ENCODE results near the gene PPM1H. TPM values are rescaled to one million over a fixed set of nuclear protein-coding genes. Genes with fewer than 3 reads are reported as not detected.
A peak's percentile ranks its signal among the peaks of the same experiment; 100 is the strongest.

Gene PPM1H
- total and polyA plus RNA-seq, 7 donors: 0.92 to 4.3 (median 3.0) TPM

DNA sequence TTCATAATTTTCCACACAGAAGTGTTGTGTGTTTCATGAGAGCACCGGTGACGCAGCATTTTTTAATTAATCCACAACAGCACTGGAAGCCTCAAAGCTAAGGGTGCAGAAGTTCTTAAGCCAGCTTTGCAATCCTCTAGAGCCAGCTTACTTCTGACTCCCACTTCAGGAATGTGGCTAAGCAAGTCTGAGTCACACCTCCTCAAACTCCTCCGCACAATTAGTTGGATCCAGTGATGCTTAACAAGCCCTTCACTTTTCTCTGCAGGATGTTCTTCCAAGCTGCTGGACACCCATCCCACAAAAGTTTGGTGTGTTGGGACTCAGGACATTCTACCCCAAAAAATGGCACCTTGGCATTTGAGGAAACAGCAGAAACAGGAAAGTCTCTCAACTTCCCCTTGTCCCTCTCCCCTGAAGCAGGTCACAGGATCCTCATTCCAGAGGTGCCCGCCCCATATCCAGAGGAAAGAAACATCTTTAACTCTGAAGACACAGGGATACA, 210.0 kb downstream of the PPM1H start:
- Histone ChIP-seq H3K27ac (peak overlapping the region in 2 of 4 donors; percentile 4 to 46), H3K27me3 (no peaks in the 10 kb centered on the region), H3K9me3 (no peaks in the 10 kb centered on the region), H3K36me3 (no peaks in the 10 kb centered on the region), H3K4me3 (no peak overlapping the region), H3K4me1 (peaks cover 0 to 18% (median 8%) of the 10 kb centered on the region in 4 donors)
- intact Hi-C loops (cut with DNase I): loop anchor here (5.0 kb wide), 1 partner anchor 123 kb away; no protein-coding TSS in a partner anchor
- no peak for DNase-seq
- TF ChIP-seq POLR2AphosphoS5 (IDR thresholded peaks at IDR 0.05): peak in 1 of 4 donors; percentile 33
- TF ChIP-seq, protein P1, sequence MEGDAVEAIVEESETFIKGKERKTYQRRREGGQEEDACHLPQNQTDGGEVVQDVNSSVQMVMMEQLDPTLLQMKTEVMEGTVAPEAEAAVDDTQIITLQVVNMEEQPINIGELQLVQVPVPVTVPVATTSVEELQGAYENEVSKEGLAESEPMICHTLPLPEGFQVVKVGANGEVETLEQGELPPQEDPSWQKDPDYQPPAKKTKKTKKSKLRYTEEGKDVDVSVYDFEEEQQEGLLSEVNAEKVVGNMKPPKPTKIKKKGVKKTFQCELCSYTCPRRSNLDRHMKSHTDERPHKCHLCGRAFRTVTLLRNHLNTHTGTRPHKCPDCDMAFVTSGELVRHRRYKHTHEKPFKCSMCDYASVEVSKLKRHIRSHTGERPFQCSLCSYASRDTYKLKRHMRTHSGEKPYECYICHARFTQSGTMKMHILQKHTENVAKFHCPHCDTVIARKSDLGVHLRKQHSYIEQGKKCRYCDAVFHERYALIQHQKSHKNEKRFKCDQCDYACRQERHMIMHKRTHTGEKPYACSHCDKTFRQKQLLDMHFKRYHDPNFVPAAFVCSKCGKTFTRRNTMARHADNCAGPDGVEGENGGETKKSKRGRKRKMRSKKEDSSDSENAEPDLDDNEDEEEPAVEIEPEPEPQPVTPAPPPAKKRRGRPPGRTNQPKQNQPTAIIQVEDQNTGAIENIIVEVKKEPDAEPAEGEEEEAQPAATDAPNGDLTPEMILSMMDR (IDR thresholded peaks at IDR 0.05): no peak
- WGBS, 2 donors: 45 to 69% methylated on average over 4 of the region's 4 CpGs

DNA sequence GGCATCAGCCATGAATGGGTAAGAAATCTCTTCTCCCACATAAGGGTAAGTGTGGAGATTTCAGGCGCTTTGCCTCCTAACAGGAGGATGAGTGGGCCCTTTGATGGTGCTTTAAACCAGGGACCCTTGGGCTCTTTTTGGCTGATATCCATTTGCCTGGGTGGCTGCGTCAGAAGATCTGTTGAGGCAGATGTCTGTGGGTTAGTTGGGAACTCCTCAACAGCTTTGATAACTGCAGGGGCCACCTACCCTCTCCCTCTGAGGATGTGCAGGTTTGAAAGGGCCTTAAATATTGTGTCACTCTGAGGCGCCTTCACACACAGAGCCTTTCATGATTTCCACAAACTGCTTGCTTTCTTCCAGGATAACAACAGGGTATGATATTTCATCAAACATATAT, 210.7 kb downstream of the PPM1H start:
- H3K9me3 ChIP-seq: no peaks in the 10 kb centered on the region
- no peak for DNase-seq
- no peak overlapping the region for H3K27ac ChIP-seq
- 91 to 96% methylated on average over 3 of the region's 3 CpGs for WGBS, 2 donors
- no peak overlapping the region for H3K4me3 ChIP-seq
- no peaks in the 10 kb centered on the region for H3K36me3 ChIP-seq
- TF ChIP-seq POLR2A (IDR thresholded peaks at IDR 0.05) (no peak), POLR2AphosphoS5 (IDR thresholded peaks at IDR 0.05) (no peak), EP300 (IDR thresholded peaks at IDR 0.05) (no peak)
- TF ChIP-seq, protein P1 (IDR thresholded peaks at IDR 0.05): no peak
- H3K27me3 ChIP-seq: no peaks in the 10 kb centered on the region
- H3K4me1 ChIP-seq: peaks cover 0 to 11% (median 8%) of the 10 kb centered on the region in 4 donors
- intact Hi-C loops (cut with DNase I): loop anchor here (5.0 kb wide), 1 partner anchor 122 kb away; no protein-coding TSS in a partner anchor

DNA sequence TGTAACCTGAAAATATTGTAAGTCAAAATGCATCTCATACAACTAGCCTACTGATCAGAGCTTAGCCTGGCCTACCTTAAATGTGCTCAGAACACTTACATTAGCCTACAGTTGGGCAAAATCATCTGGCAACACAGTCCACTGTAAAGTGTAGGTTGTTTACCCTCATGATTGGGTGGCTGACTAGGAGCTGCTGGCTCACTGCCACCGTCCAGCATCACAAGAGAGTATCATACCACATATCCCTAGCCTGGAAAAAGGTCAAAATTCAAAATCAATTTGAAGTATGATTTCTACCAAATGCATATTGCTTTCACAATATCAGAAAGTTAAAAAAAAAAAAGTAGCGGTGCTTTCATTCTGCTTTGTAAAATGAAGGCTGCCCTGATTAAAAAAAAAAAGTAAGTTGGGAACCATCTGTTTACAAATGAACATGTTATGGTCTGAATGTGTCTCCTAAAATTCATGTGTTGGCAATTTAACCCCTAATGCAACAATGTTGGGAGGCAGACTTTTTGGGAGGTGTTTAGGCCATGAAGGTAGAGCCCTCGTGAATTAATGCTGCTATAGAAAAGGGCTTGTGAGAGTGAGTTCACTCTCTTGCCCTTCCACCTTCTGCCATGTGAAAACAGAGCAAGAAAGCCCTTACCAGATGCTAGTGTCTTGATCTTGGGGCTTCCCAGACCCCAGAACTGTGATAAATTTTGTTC, 211.8 kb downstream of the PPM1H start:
- TF ChIP-seq, protein P1 (IDR thresholded peaks at IDR 0.05): no peak
- no peak for TF ChIP-seq POLR2AphosphoS5 (IDR thresholded peaks at IDR 0.05)
- no peak for TF ChIP-seq EP300 (IDR thresholded peaks at IDR 0.05)
- Histone ChIP-seq H3K9me3 (no peaks in the 10 kb centered on the region), H3K27me3 (no peaks in the 10 kb centered on the region), H3K4me3 (no peak overlapping the region), H3K27ac (no peak overlapping the region), H3K36me3 (no peaks in the 10 kb centered on the region), H3K4me1 (peaks cover 0 to 9% (median 8%) of the 10 kb centered on the region in 4 donors)
- no peak for DNase-seq
- WGBS, 2 donors: 85 to 90% methylated on average over 3 of the region's 3 CpGs
- intact Hi-C loops (cut with DNase I): loop anchor here (5.0 kb wide), 1 partner anchor 121 kb away; no protein-coding TSS in a partner anchor

DNA sequence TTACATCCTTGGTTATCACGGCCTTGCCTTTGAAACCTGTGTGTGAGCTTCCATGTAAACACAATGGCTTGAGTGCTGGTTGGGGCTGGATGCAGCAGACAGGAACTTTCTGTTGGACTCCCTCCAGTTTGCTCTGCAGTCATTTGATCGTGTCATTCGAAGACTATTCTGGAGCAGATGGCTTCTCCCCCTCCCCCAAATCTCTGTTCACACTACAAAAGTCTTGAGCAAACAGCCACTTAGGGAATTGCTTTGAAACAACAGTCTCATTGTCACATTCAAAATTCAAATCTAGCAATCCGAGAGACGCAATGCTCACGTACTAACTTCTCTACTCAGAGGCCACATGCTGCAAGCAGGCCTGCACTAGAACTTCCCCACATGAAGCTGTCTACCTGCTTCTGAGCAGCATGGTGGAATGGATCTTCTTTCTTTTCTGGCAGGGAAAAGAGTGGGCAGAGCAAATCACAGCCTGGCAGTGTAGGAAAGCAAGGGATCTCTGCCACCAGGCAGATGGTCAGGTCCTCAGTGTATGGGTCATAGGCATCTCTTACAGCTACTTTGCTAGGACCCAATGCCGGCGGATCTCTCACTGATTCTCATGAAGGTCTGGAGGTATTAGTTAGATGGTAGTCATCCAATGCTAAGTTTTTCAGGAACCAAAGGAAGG, 214.2 kb downstream of the PPM1H start:
- Histone ChIP-seq H3K4me3 (no peak overlapping the region), H3K4me1 (peaks cover 0 to 14% (median 8%) of the 10 kb centered on the region in 4 donors), H3K27ac (no peak overlapping the region), H3K27me3 (no peaks in the 10 kb centered on the region), H3K36me3 (no peaks in the 10 kb centered on the region), H3K9me3 (no peaks in the 10 kb centered on the region)
- DNase-seq: no peak
- WGBS, 2 donors: 51 to 63% methylated on average over 8 of the region's 8 CpGs
- intact Hi-C loops (cut with DNase I): loop anchor here (5.0 kb wide), 1 partner anchor 118 kb away; no protein-coding TSS in a partner anchor
- TF ChIP-seq, protein P1 (IDR thresholded peaks at IDR 0.05): no peak
- TF ChIP-seq POLR2AphosphoS5 (IDR thresholded peaks at IDR 0.05) (no peak), EP300 (IDR thresholded peaks at IDR 0.05) (no peak), POLR2A (IDR thresholded peaks at IDR 0.05) (no peak)

All from sigmoid colon (tissue), 7 donors.